ENCODE data around the gene CCNI. TPM values are rescaled to one million over a fixed set of nuclear protein-coding genes. Genes with fewer than 3 reads are reported as not detected.

Gene CCNI
- total RNA-seq, 1 donor: 190 TPM

DNA sequence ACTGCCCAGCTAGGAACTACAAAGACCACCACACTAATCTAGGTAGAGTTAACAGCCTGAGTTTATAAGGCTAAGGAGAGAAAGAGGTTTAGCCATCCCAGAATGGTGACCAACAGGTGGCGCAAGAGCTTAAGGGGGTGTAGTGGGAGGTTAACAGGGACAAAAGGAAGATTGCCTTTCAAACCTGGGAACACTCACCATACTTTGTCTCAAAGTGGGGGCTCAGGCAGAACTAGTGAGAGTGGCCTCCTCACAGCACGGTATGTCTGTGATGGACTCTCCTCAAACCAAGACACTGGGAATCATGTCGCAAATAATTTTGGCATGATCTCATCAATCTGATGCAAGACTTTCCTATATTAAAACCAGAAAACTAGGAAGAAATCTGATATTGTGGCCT lies 23.4 kb downstream of the CCNI start:
- no peak overlapping the region for H3K4me3 ChIP-seq (ENCODE audit: low read depth, low read length)
- TF ChIP-seq, protein P1, sequence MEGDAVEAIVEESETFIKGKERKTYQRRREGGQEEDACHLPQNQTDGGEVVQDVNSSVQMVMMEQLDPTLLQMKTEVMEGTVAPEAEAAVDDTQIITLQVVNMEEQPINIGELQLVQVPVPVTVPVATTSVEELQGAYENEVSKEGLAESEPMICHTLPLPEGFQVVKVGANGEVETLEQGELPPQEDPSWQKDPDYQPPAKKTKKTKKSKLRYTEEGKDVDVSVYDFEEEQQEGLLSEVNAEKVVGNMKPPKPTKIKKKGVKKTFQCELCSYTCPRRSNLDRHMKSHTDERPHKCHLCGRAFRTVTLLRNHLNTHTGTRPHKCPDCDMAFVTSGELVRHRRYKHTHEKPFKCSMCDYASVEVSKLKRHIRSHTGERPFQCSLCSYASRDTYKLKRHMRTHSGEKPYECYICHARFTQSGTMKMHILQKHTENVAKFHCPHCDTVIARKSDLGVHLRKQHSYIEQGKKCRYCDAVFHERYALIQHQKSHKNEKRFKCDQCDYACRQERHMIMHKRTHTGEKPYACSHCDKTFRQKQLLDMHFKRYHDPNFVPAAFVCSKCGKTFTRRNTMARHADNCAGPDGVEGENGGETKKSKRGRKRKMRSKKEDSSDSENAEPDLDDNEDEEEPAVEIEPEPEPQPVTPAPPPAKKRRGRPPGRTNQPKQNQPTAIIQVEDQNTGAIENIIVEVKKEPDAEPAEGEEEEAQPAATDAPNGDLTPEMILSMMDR (IDR thresholded peaks at IDR 0.05; ENCODE audit: insufficient read depth, low read length): peak; percentile 43
- peak; percentile 52 for DNase-seq (ENCODE audit: low read depth)

DNA sequence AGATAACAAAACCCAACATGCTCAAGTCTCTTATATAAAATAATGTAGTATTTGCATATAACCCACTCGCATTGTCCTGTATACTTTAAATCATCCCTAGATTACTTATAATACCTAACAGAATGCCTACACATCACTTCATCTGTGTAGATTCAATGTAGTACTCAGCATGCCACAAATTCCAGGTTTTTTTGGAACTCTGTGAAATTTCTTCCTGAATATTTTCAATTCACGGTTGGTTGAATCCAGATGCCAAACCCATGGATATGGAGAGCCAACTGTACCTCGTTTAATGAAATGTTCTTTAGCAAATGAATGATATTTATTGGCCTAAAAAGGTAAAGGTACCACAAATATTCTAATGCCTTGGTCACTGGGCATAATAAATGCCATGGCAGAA lies 24.8 kb downstream of the CCNI start:
- no peak overlapping the region for H3K4me3 ChIP-seq (ENCODE audit: low read depth, low read length)
- DNase-seq (ENCODE audit: low read depth): no peak
- TF ChIP-seq, protein P1 (IDR thresholded peaks at IDR 0.05; ENCODE audit: insufficient read depth, low read length): no peak

DNA sequence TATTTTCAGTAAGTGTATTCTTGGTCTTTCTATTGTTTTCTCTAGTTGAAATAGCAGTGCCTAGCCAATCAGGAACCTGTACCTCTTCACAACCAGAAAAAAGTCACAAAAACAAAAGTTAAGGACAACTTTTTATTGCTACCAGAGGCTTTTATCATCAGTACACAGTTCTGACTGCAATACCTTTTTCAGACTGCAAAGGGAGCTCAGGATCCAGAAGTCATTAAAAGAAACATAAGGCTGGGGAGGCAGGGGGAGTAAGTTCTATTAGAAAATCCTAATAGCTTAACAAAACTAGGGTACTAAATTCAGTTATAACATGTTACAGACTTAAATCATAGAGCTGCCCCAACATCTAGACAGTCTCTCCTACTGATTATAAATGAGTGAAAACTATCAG lies 28.8 kb downstream of the CCNI start:
- TF ChIP-seq, protein P1 (IDR thresholded peaks at IDR 0.05; ENCODE audit: insufficient read depth, low read length): peak; percentile 49
- peak; percentile 37 for DNase-seq (ENCODE audit: low read depth)

DNA sequence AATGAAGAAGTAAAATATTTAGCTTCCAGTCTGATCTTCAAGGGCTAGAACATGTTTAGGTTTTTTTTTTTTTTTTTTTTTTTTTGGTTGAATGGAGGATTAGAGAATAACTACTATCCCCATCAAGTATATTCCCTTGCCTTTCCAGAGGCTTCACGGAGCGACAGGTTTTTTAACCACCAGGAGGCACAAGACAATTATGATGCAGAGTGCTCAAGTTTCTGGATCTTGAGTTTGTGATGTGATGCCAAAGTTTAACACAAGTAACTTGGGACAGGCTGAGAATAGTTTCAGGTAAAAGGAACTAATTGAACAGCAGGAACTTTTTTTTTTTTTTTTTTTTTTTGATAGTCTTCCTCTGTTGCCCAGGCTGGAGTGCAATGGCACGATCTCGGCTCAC lies 30.3 kb downstream of the CCNI start:
- TF ChIP-seq, protein P1 (IDR thresholded peaks at IDR 0.05; ENCODE audit: insufficient read depth, low read length): peak; percentile 20
- DNase-seq (ENCODE audit: low read depth): no peak
- no peak overlapping the region for H3K4me3 ChIP-seq (ENCODE audit: low read depth, low read length)

More for the DNA sequence above, 28.8 kb downstream of the CCNI start:
- no peak overlapping the region for H3K4me3 ChIP-seq (ENCODE audit: low read depth, low read length)

DNA sequence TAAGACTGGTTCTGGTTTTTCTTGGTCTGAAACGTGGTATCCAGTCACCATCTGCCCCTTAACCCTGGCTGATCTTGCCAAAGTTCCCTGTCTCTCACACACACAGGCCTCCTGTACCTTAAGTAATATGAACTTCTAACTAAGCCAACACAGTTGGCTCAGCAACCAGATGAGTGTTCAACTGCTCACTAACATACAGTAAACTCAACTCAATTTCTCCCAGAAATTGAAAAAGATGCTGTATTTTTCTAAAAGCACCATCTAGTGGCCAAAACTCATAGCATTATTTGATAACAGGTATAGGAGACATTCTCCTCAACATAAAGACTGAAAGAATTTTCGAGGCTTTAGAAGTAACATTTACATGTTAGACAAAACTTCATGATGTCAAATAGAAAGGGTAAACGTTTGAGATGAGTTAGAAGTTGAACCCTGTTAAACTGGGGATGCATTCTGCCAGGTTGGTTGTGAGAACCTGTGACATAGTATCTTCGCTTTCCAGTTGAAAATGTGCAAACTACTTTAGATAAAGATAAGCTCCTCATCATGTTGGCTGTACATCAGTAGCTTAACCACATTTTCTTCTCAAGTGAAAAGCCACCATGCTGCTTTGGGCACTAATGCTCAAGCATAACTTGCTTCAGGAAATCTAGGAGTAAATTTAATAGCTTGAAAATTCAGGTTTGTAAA lies 31.2 kb downstream of the CCNI start:
- TF ChIP-seq, protein P1 (IDR thresholded peaks at IDR 0.05; ENCODE audit: insufficient read depth, low read length): peak; percentile 65
- H3K4me3 ChIP-seq (ENCODE audit: low read depth, low read length): no peak overlapping the region
- peak; percentile 78 for DNase-seq (ENCODE audit: low read depth)

DNA sequence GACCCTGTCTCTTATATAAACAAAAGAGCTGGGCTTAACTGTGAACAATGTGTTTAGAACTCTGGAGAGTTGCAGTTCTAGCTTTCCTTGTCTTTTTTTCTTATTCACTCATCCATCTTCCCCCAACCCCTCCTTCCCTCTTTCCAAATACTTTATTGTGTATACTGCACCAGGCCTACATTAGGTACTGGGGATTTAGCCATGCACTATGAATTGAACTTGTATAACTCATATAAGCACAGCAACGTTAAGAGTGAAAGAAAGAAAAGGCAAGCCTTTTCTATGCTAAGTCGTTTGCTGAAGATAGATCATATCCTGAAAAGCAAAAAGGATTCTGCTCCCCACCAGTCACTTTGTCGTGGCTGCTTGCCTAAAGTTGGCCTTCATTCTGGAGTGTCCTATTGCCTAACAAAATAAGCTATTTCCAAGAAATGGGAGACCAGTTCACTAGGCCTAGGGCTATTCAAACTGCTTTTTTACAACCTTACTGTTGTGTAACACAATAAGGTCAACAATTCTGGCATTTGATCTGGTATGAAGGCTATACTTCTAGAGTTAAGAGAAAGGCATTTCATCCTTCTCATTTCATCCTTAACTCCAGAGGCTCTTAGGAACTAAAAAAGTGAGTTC lies 32.2 kb downstream of the CCNI start:
- TF ChIP-seq, protein P1 (IDR thresholded peaks at IDR 0.05; ENCODE audit: insufficient read depth, low read length): no peak
- DNase-seq (ENCODE audit: low read depth): peak; percentile 71
- no peak overlapping the region for H3K4me3 ChIP-seq (ENCODE audit: low read depth, low read length)

Measured in fibroblast of the aortic adventitia (primary cell).